MG63 (cell line): Measurements from ENCODE around the gene KDM2A. TPM values are rescaled to one million over a fixed set of nuclear protein-coding genes. Genes with fewer than 3 reads are reported as not detected.

Experiments used
- DNase-seq: peaks from one replicate; pipeline ENCODE4 v3.0.0-alpha.2; 2020
- H3K27me3 ChIP-seq: fragments of 250-450 bp; sonication (Bioruptor Pico); 2 replicates; pipeline ENCODE4 v1.5.1; 2020; ENCODE audit warnings: mild to moderate bottlenecking, moderate library complexity
- H3K36me3 ChIP-seq: fragments of 250-450 bp; sonication (Bioruptor Pico); 2 replicates; pipeline ENCODE4 v1.5.1; 2020; ENCODE audit warnings: mild to moderate bottlenecking, moderate library complexity
- H3K4me3 ChIP-seq: fragments of 250-450 bp; sonication (Bioruptor Pico); 2 replicates; pipeline ENCODE4 v1.5.1; 2020; ENCODE audit warnings: mild to moderate bottlenecking, moderate library complexity
- H3K9me3 ChIP-seq: fragments of 250-450 bp; sonication (Bioruptor Pico); 2 replicates; pipeline ENCODE4 v1.5.1; 2020; ENCODE audit warnings: mild to moderate bottlenecking, moderate library complexity
- total RNA-seq: library from RNA; depleted of rRNA; stranded (reverse); fragments of >200 nt; shearing (Covaris generic); gene quantifications from 2 replicates; pipeline ENCODE4 v1.2.3, GENCODE V29; 2014; ENCODE audit warnings: low replicate concordance

Gene KDM2A
- total RNA-seq, 1 experiment from 2014 or later = 16.7 TPM

DNA sequence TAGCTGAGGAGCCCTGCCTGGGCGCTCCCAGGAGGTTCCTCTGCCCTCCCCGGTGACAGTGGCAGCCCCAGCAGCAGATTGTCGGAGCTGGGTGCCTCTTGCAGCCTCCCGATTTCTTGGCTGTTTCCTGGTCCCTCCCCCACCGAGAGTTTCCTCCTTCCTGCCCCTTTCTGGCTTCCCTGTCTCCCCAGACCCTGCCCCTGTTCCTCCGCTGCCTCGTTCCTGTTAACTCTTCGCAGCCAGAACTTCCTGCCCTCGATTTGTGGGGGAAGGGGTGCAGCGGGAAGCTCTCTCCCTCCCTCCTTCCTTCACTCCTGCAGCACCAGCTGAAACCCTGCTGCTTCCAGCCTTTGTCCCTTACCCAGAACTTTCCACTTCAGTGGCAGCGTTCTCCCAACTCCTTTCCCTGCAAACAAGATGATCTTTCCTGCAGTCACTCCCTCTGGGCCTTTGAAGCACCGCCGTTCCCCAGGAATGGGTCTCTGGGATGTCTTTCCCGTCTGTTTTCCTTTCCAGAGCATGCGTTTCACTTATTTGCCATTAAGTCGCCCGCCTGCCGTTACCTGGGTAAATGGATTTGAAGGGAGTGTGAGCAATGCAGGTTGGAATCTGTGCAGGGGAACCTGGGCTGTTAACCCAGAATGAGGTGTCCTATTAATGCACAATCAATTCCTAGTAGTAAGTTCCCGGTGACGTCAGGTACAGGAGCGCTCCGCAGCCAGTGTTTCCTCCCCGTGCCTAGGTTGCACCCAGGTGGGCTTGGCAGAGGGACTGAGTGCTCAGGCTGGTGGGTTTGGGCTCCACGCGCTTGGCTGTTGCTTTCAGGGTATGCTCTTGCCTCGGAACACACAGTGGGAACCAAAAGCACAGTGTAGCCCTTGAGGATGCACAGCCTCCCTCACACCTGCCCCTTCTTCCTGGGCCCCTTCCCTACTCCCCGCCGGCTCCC lies 151.5 kb downstream of the KDM2A start:
- no peak for DNase-seq
- no peaks in the 10 kb centered on the region for H3K9me3 ChIP-seq
- peaks cover 14% of the 10 kb centered on the region for H3K36me3 ChIP-seq
- H3K4me3 ChIP-seq = no peak overlapping the region
- no peaks in the 10 kb centered on the region for H3K27me3 ChIP-seq

DNA sequence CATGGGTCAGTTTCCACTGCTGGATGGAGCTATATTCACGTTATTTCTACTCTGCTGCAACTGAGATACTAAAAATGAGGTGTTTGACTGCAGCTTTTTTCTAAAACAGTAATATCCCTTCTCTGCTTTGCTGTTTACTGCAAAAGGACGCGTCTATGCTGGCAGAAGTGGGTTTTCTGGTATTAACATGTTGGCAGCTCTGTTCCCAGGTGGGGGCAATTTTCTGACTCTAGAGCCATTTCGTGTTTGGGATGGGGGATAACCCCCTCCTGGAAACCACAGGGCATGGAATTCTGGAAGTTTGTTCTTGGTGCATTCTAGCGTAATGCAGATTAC lies 152.1 kb downstream of the KDM2A start:
- no peaks in the 10 kb centered on the region for H3K27me3 ChIP-seq
- H3K4me3 ChIP-seq = no peak overlapping the region
- DNase-seq = no peak
- peaks cover 14% of the 10 kb centered on the region for H3K36me3 ChIP-seq
- no peaks in the 10 kb centered on the region for H3K9me3 ChIP-seq

DNA sequence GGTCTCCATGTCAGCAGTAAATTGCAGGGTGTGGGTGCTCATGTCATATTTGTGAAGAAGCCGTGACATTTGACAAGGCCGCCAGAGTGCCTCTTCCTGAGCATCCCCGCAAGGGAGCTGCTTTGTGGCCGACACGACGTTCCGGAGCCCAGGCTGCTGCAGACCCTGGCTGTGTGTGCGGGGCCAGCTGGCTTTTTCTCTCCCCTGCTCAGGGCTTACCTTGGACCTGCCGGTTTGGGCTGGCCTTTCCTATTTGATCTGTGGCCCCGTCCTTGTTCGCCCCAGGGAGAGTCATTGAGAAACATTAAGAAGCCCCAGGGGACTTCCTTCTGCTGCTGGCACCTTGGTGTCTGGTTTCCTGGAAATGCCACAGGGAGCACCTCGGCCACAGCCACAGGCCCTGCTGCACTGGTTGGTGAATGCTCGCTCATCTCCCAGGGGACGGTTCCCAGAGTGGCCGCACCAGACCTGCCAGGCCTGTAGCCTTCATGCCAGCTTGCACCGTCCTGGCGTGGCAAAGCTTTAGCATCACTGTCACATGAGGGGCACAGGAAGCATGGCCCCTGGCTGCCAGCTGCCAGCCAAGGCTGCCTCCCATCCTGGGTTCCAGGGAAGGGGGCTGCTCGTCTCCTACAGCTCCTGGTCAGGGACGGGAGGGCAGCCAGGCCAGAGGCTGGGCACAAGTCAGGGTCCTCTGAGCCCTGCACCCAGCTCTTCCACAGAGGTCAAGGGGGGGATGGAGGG lies 152.7 kb downstream of the KDM2A start:
- Histone ChIP-seq H3K4me3 (no peak overlapping the region), H3K27me3 (no peaks in the 10 kb centered on the region), H3K36me3 (peaks cover 14% of the 10 kb centered on the region), H3K9me3 (no peaks in the 10 kb centered on the region)
- DNase-seq = no peak

DNA sequence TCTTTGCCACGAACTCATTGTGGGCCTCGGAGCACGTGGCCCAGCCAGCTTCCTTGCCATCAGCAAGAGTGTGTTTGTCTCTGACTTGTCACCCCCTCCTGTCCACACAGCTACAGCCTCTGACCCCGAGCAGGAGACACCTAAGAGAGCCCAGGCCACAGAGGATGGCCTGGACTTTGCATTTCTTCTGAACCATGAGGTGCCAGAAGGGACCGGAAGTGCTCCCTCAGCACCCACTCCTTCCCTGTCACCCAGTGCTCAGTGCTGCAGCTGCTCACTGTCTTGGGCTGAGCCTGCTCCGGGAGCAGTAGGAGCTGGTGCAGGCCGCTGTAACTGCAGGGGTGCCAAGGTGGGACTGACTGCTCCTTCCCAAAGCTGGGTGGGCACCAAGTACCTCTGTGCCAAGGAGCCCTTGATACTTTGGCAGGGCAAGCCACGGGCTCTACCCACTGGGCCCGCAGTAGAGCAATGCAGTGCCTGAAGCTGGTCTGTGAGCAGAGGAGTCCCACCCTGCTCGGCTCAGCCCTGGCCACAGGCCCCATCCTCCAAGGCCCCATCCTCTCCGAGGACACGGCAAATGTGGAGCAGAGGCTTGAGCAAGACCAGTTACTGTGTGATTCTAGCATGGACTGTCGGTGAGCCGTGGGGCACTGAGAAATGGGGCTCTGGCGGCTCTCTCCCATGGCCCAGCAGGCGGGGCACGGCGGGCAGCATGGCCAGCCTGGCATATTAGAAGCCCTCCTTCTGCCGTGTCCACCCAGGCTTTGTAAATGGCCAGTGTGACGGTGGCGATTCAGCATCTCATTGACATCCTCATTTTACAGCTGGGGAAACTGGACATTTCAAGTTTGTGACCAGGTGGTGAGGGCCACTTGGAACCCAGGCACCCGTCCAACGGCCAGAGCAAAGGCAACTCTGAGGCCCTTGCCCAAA lies 153.5 kb downstream of the KDM2A start:
- Histone ChIP-seq H3K36me3 (peaks cover 13% of the 10 kb centered on the region), H3K4me3 (no peak overlapping the region), H3K27me3 (no peaks in the 10 kb centered on the region), H3K9me3 (no peaks in the 10 kb centered on the region)
- no peak for DNase-seq

DNA sequence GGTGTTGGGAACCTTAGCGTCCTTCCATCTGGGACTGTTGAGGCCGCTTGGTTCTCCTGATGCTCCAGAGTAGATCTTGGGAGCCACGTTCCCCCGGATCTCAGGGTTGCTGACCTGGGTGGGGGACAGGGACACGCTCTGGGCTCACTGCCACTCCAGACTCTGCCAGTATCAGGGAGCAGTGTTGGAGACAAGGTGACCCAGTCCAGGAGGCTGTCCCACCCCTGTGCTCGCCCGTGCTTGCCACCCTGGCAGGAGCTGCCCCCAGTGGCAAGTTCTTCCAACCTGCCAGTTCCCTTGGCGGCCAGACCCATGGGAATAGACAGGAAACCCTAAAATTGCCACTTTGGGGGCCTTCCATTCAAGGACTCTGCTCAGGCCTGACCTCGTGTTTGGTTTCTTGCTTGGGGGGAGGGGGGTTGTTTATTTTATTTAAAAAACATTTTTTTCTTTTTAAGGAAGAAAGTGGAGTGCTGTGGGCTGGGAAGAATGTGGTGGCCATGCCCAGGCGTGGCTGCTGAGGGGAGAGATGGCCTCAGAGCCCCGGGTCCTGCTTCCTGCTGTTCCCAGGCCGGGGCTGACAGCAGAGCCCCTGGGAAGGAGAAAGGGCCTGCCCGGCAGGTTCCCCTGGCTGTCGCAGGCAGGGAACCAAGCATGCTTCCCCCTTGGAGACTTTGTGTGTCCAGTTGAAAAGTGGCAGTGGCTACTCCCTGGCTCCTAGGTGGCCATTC lies 154.4 kb downstream of the KDM2A start:
- Histone ChIP-seq H3K27me3 (no peaks in the 10 kb centered on the region), H3K36me3 (peaks cover 9% of the 10 kb centered on the region), H3K9me3 (no peaks in the 10 kb centered on the region), H3K4me3 (no peak overlapping the region)
- DNase-seq = no peak

DNA sequence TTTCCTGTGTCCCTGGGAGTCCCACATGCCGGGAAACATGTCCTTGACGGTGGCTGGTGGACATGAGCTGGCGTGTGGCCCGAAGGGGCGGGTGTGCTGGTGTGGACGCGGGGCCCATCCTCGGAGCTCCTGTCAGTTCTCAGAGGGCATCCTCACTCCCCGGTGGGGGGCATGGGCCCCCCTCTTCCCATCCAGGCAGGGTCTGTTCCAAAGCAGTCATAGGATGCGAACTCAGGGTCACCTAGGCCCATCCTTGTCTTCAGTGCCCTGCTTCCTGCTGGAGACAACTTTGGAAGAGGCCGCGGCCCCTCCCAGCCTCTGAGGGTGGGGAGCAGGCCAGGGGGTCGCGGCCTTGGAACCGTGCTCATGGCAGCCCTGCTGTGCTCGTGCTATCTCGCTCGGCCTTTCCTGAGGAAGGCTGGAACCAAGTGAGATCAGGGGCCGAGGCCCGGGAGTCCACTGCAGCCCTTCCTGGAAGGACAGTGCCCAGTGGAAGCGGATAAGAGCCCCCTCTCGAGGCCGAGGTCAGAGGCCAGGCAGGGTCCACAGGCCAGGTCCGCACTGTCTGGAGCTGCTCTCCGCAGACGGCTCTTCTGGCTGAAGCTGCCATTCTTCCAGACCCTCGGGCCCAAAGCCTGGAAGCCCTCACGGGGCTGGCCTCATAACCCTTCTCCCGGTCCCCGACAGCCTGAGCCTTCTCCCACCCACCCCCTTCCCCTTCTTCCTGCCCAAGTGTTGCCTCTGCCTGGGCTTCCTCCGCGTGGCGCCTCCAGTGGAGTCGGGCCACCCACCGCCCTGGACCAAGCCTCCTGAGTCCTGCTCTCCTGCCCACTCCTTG lies 155.9 kb downstream of the KDM2A start:
- Histone ChIP-seq H3K27me3 (no peaks in the 10 kb centered on the region), H3K36me3 (peaks cover 19% of the 10 kb centered on the region), H3K4me3 (no peak overlapping the region), H3K9me3 (no peaks in the 10 kb centered on the region)
- DNase-seq = no peak

- no peak overlapping the region for H3K4me3 ChIP-seq
- H3K9me3 ChIP-seq = no peaks in the 10 kb centered on the region
- H3K36me3 ChIP-seq = peaks cover 27% of the 10 kb centered on the region
- no peak for DNase-seq
- no peaks in the 10 kb centered on the region for H3K27me3 ChIP-seq
Measured at GRCh38 chr11:67275606-67276409, 156.7 kb downstream of the KDM2A start.

- Histone ChIP-seq H3K36me3 (peaks cover 34% of the 10 kb centered on the region), H3K27me3 (no peaks in the 10 kb centered on the region), H3K9me3 (no peaks in the 10 kb centered on the region), H3K4me3 (peak overlapping the region; percentile 52)
- peak; percentile 79 for DNase-seq
Measured at GRCh38 chr11:67276781-67277230, 157.7 kb downstream of the KDM2A start.

DNA sequence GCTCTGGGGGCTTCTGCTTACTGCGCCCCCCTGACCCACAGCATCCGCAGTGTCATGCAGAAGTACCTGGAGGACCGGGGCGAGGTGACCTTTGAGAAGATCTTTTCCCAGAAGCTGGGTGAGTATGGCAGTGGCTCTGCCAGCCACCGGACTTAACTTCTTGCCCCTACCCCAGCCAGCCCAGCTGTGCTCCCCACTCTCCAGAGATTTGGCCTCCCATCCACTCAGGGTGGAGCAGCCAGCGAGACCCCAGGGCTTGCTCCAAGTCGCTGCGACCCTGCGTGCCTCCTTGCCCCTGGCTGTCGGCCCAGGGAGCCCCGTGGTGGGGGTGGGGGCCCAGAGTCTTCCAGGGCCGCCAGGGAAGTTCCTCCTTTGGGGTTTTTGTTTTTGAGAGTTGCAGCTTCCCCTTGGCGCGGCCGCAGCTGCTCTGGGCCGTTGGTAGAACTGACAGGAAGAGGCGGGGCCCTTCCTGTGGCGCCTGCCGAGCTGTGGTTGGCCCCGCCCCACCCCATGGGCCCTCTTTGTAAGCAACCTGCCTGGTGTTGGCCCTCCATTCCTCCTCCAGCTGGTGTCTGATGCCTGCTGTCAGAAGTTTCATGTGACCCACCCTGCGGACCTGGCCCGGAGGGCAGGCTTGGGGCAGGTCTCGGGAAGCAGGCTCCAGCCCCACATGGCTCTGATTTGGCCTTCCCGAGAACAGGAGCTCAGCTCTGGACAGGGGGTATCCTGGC lies 158.3 kb downstream of the KDM2A start:
- H3K9me3 ChIP-seq = no peaks in the 10 kb centered on the region
- DNase-seq = peak; percentile 90

GRCh38 chr11:67278135-67278938 lies 159.3 kb downstream of the KDM2A start:
- peaks cover 40% of the 10 kb centered on the region for H3K36me3 ChIP-seq
- DNase-seq = no peak

More for the DNA sequence above, 158.3 kb downstream of the KDM2A start:
- Histone ChIP-seq H3K4me3 (peak overlapping the region; percentile 52), H3K27me3 (no peaks in the 10 kb centered on the region), H3K36me3 (peaks cover 34% of the 10 kb centered on the region)

DNA sequence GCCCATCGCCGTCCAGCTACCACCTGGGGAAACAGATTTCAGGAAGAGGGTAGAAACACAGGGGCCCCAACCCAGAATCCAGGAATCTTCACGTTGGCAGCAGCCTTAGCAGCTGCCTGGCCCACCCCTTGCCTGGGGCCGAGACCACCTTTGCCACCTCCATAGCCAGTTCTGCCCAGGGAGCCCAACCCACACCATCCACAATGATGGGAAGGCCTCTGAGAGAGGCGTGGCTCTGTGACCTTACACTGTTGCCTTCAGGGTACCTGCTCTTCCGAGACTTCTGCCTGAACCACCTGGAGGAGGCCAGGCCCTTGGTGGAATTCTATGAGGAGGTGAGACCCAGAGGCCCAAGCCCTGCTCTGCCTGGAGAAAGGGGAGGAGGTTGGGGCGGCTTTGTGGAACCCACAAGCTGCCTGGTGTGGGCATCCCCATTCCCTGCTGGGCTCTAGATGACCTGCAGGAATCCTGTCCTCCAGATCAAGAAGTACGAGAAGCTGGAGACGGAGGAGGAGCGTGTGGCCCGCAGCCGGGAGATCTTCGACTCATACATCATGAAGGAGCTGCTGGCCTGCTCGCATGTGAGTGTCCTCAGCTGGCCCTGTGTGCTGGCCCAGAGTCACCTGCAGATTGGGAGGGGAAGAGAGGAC lies 160.0 kb downstream of the KDM2A start:
- no peaks in the 10 kb centered on the region for H3K27me3 ChIP-seq
- no peak for DNase-seq
- no peaks in the 10 kb centered on the region for H3K9me3 ChIP-seq
- no peak overlapping the region for H3K4me3 ChIP-seq
- peaks cover 47% of the 10 kb centered on the region for H3K36me3 ChIP-seq

More at GRCh38 chr11:67278135-67278938, 159.3 kb downstream of the KDM2A start:
- no peaks in the 10 kb centered on the region for H3K27me3 ChIP-seq
- no peaks in the 10 kb centered on the region for H3K9me3 ChIP-seq
- H3K4me3 ChIP-seq = no peak overlapping the region

DNA sequence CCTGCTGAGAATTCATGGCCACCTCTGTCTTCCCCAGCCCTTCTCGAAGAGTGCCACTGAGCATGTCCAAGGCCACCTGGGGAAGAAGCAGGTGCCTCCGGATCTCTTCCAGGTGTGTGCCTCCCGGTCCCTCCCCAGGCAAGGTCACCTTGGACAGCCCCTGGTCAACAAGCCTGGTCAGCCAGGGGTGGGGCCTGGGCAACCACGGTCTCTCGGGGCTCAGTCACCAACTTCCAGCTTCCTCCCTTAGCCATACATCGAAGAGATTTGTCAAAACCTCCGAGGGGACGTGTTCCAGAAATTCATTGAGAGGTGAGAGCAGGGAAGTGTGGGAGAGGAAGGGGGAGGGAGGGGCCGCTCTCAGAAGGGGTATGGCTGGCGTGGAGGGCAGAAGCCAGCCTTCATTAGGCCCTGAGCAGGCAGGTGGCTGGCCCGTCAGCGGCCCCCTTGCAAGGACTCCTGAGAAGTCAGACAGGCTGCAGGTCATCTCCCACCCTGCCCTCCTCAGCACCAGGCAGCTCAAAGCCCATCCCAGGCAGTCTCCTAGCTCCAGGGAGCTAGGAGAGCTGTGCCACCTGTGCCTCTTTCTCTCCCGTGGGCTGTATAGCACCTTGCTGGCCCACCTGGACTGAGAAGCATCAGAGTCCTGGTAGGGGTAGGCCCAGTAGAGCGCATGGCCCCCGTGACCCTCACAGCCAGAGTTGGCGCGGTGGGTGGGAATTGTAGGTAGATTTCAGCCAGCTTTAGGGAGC lies 160.7 kb downstream of the KDM2A start:
- Histone ChIP-seq H3K4me3 (no peak overlapping the region), H3K9me3 (no peaks in the 10 kb centered on the region), H3K27me3 (no peaks in the 10 kb centered on the region), H3K36me3 (peaks cover 50% of the 10 kb centered on the region)
- DNase-seq = no peak
